ENCODE measurements around the gene TMEM263. TPM values are rescaled to one million over a fixed set of nuclear protein-coding genes. Genes with fewer than 3 reads are reported as not detected.
A peak's percentile ranks its signal among the peaks of the same experiment; 100 is the strongest.

The TMEM263 gene
- total RNA-seq, 4 donors from 2014 or later = 36.1 to 48.1 (median 42.0) TPM

- Histone ChIP-seq H3K4me3 (peak overlapping the region; percentile 82 to 90), H3K27me3 (no peaks in the 10 kb centered on the region), H3K4me1 (peaks cover 0 to 47% (median 9%) of the 10 kb centered on the region in 3 donors), H3K27ac (peak overlapping the region; percentile 91 to 99 (median 98)), H3K9me3 (no peaks in the 10 kb centered on the region), H3K36me3 (peaks cover 0 to 4% of the 10 kb centered on the region in 2 donors)
- TF ChIP-seq POLR2AphosphoS5 (IDR thresholded peaks at IDR 0.05) (no peak), POLR2A (IDR thresholded peaks at IDR 0.05) (no peak), EP300 (IDR thresholded peaks at IDR 0.05) (no peak)
- TF ChIP-seq, protein P1, sequence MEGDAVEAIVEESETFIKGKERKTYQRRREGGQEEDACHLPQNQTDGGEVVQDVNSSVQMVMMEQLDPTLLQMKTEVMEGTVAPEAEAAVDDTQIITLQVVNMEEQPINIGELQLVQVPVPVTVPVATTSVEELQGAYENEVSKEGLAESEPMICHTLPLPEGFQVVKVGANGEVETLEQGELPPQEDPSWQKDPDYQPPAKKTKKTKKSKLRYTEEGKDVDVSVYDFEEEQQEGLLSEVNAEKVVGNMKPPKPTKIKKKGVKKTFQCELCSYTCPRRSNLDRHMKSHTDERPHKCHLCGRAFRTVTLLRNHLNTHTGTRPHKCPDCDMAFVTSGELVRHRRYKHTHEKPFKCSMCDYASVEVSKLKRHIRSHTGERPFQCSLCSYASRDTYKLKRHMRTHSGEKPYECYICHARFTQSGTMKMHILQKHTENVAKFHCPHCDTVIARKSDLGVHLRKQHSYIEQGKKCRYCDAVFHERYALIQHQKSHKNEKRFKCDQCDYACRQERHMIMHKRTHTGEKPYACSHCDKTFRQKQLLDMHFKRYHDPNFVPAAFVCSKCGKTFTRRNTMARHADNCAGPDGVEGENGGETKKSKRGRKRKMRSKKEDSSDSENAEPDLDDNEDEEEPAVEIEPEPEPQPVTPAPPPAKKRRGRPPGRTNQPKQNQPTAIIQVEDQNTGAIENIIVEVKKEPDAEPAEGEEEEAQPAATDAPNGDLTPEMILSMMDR (IDR thresholded peaks at IDR 0.05) = peak in 3 of 4 experiments; percentile 26 to 43 (median 33)
- ATAC-seq = peak; percentile 59
- 0% methylated on average over 6 of the region's 34 CpGs; no CpG with 5 or more reads in 1 of the 2 donors for WGBS, 2 donors (ENCODE audit: low coverage in 1 of 2)
Measured at GRCh38 chr12:106956048-106956578, 406 bp downstream of the TMEM263 start.

DNA sequence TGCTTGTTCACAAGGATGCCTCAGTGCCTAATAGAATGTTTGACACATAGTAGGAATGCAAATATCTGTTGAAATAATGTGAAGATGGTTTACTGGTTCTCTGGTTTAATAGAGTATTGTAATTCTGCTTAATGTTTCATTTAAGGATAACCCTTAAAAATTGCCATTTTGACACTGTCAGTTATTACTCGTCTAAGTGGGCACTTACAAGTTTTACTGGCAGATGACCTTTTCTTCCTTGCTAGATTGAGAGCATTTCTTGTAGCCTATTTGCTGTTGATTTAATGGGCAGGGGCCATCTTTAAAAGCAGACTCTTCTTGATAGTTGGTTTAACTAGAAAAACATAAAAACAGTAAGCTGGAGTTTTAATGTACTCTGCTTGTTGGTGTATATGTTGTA lies 1.9 kb downstream of the TMEM263 start:
- peaks cover 0 to 4% of the 10 kb centered on the region in 2 donors for H3K36me3 ChIP-seq
- H3K4me1 ChIP-seq = peaks cover 3 to 53% (median 9%) of the 10 kb centered on the region in 3 donors
- no peaks in the 10 kb centered on the region for H3K9me3 ChIP-seq
- no peak for TF ChIP-seq POLR2AphosphoS5 (IDR thresholded peaks at IDR 0.05)
- no peak for TF ChIP-seq EP300 (IDR thresholded peaks at IDR 0.05)
- H3K4me3 ChIP-seq = peak overlapping the region; percentile 82 to 90
- ATAC-seq = no peak
- peak overlapping the region in 1 of 4 donors; percentile 99 for H3K27ac ChIP-seq
- no peaks in the 10 kb centered on the region for H3K27me3 ChIP-seq
- WGBS, 2 donors (ENCODE audit: low coverage in 1 of 2) = 9 to 10% methylated on average over 1 of the region's 1 CpG

DNA sequence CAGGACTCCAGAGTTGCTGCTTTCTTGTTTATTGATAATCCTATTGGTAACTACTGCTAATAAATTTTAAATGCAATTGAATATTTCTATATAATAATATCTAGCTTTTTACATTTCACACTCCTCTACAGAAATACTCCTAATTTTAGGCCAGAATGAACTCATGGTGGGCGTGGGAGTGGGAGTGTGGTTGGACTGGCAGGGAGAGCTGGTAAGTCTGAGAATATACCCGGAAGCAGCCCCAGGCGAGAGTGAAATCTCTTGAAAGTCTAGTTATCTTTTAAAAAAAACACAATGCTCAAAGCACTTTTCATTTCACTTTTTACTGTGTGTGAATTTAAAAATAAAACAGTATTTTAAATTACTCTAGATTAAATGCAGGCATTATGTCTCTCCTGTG lies 4.7 kb downstream of the TMEM263 start:
- H3K27me3 ChIP-seq = no peaks in the 10 kb centered on the region
- peaks cover 0 to 11% of the 10 kb centered on the region in 2 donors for H3K36me3 ChIP-seq
- 78 to 94% methylated on average over 2 to 3 of the region's 3 CpGs for WGBS, 2 donors (ENCODE audit: low coverage in 1 of 2)
- no peaks in the 10 kb centered on the region for H3K9me3 ChIP-seq
- H3K27ac ChIP-seq = no peak overlapping the region
- no peak overlapping the region for H3K4me3 ChIP-seq
- no peak for ATAC-seq
- peaks cover 3 to 57% (median 7%) of the 10 kb centered on the region in 3 donors for H3K4me1 ChIP-seq
- TF ChIP-seq POLR2A (IDR thresholded peaks at IDR 0.05) = no peak
- TF ChIP-seq, protein P1 (IDR thresholded peaks at IDR 0.05) = no peak
- no peak for TF ChIP-seq EP300 (IDR thresholded peaks at IDR 0.05)
- TF ChIP-seq POLR2AphosphoS5 (IDR thresholded peaks at IDR 0.05) = no peak

- Histone ChIP-seq H3K36me3 (peaks cover 0 to 18% of the 10 kb centered on the region in 2 donors), H3K9me3 (no peaks in the 10 kb centered on the region), H3K27me3 (no peaks in the 10 kb centered on the region), H3K27ac (no peak overlapping the region), H3K4me3 (no peak overlapping the region), H3K4me1 (peaks cover 3 to 65% (median 7%) of the 10 kb centered on the region in 3 donors)
- 80% methylated on average over 1 to 3 of the region's 3 CpGs for WGBS, 2 donors (ENCODE audit: low coverage in 1 of 2)
- no peak for ATAC-seq
- TF ChIP-seq POLR2AphosphoS5 (IDR thresholded peaks at IDR 0.05) = no peak
- no peak for TF ChIP-seq POLR2A (IDR thresholded peaks at IDR 0.05)
- no peak for TF ChIP-seq EP300 (IDR thresholded peaks at IDR 0.05)
- TF ChIP-seq, protein P1 (IDR thresholded peaks at IDR 0.05) = no peak
Measured at GRCh38 chr12:106962286-106962685, 6.6 kb downstream of the TMEM263 start.

DNA sequence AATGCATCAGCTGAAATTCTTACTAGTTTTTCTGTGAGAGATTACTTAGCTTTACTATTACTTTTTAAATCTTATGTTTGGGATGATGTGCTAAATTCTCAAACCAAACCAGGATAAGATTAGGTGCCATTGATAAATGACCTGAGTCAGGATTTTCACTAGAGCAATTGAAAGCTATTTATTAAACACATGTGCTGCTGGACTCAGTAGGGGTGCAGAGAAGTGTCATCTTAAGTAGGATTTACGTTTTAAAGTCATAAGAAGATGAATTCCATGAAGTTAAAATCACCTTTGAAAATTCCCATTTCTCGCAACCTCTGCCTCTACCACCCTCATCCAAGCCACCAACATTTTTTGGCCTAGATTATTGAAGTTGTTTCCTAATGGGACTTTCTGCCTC lies 8.8 kb downstream of the TMEM263 start:
- no peaks in the 10 kb centered on the region for H3K27me3 ChIP-seq
- no peak for TF ChIP-seq EP300 (IDR thresholded peaks at IDR 0.05)
- TF ChIP-seq, protein P1 (IDR thresholded peaks at IDR 0.05) = no peak
- TF ChIP-seq POLR2A (IDR thresholded peaks at IDR 0.05) = no peak
- no peak for TF ChIP-seq POLR2AphosphoS5 (IDR thresholded peaks at IDR 0.05)
- H3K9me3 ChIP-seq = no peaks in the 10 kb centered on the region
- H3K27ac ChIP-seq = no peak overlapping the region
- no peak overlapping the region for H3K4me3 ChIP-seq
- no peak for ATAC-seq
- H3K4me1 ChIP-seq = peaks cover 0 to 43% (median 3%) of the 10 kb centered on the region in 3 donors
- peaks cover 0 to 39% of the 10 kb centered on the region in 2 donors for H3K36me3 ChIP-seq
- WGBS, 2 donors (ENCODE audit: low coverage in 1 of 2) = 60 to 81% methylated on average over 2 of the region's 2 CpGs

Data from gastroesophageal sphincter (tissue), 4 donors.